Hematopoietic multipotent progenitor cell treated with erythropoietin and hydrocortisone succinate and interleukin-3 and kit ligand, for 17 days (in vitro differentiated cells): Measurements from ENCODE around the gene ZBTB49.

Source experiments
- DNase-seq: peaks from one replicate; pipeline ENCODE4 v3.0.0-alpha.2; 2015; ENCODE audit warnings: low spot score

ZBTB49 gene

GRCh38 chr4:4358093-4358854 lies 68.2 kb downstream of the ZBTB49 start:
- no peak for DNase-seq

GRCh38 chr4:4361883-4362282 lies 71.8 kb downstream of the ZBTB49 start:
- DNase-seq, result no peak

- no peak for DNase-seq
Measured at GRCh38 chr4:4362991-4363697, 73.1 kb downstream of the ZBTB49 start.

GRCh38 chr4:4364061-4364460 lies 74.0 kb downstream of the ZBTB49 start:
- DNase-seq, result no peak

- no peak for DNase-seq
Measured at GRCh38 chr4:4364486-4365208, 74.6 kb downstream of the ZBTB49 start.

- no peak for DNase-seq
Measured at GRCh38 chr4:4368809-4369580, 78.9 kb downstream of the ZBTB49 start.
